ENCODE data around the gene ZFAND2A. TPM values are rescaled to one million over a fixed set of nuclear protein-coding genes. Genes with fewer than 3 reads are reported as not detected.

ZFAND2A gene
- total RNA-seq, 4 donors from 2014 or later = 6.4 to 23.3 (median 14.0) TPM

DNA sequence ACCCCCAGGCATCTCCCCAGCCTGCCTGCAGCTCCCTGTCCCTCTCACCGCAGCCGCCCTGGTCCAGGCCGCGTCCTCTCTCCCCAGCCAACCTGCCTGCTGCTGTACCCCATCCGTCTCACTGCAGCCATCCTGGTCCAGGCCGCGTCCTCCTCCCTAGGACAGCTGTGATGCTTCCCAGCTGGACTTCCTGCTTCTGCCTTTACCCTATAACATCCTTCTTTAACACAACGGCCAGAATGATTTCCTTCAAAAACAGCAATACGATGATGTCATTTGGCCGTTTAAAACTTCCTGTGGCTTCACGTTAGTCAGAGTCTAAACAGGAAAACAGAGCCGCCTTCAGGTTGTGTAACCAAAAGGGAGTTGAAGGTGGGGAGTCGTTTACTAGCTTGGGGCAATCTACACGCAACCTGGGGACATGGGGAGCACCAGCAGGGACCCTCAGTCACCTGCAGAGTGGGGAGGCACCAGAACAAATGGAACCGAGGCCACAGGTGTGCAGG, 32.2 kb upstream of the ZFAND2A start:
- Histone ChIP-seq H3K9me3 (no peaks in the 10 kb centered on the region), H3K4me1 (no peaks in the 10 kb centered on the region), H3K27ac (no peak overlapping the region), H3K36me3 (no peaks in the 10 kb centered on the region), H3K27me3 (peaks cover 0 to 87% (median 0%) of the 10 kb centered on the region in 4 donors), H3K4me3 (no peak overlapping the region)
- TF ChIP-seq, protein P1, sequence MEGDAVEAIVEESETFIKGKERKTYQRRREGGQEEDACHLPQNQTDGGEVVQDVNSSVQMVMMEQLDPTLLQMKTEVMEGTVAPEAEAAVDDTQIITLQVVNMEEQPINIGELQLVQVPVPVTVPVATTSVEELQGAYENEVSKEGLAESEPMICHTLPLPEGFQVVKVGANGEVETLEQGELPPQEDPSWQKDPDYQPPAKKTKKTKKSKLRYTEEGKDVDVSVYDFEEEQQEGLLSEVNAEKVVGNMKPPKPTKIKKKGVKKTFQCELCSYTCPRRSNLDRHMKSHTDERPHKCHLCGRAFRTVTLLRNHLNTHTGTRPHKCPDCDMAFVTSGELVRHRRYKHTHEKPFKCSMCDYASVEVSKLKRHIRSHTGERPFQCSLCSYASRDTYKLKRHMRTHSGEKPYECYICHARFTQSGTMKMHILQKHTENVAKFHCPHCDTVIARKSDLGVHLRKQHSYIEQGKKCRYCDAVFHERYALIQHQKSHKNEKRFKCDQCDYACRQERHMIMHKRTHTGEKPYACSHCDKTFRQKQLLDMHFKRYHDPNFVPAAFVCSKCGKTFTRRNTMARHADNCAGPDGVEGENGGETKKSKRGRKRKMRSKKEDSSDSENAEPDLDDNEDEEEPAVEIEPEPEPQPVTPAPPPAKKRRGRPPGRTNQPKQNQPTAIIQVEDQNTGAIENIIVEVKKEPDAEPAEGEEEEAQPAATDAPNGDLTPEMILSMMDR (IDR thresholded peaks at IDR 0.05) = no peak
- TF ChIP-seq POLR2A (IDR thresholded peaks at IDR 0.05) = no peak
- DNase-seq = no peak
- WGBS, 2 donors = 37 to 45% methylated on average over 12 to 14 of the region's 15 CpGs
- intact Hi-C loops (cut with DNase I) = no loop called here

DNA sequence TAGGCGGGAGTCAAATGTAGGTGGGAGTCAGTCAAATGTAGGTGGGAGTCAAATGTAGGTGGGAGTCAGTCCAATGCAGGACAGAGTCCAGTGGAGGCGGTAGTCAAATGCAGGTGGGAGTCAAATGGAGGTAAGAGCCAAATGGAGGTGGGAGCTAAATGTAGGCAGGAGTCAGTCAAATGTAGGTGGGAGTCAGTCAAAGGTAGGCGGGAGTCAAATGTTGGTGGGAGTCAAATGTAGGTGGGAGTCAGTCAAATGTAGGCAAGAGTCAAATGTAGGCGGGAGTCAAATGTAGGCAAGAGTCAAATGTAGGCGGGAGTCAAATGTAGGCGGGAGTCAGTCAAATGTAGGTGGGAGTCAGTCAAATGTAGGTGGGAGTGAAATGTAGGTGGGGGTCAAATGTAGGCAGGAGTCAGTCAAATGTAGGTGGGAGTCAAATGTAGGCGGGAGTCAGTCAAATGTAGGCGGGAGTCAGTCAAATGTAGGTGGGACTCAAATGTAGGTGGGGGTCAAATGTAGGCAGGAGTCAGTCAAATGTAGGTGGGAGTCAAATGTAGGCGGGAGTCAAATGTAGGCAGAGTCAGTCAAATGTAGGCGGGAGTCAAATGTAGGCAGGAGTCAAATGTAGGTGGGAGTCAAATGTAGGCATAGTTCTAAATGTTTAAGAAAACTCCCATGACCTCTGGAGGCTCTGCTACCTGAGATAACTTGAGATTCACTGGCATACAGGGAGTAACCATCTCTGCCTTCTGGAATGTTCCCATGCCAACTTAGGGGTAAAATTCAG, 30.2 kb upstream of the ZFAND2A start:
- H3K27ac ChIP-seq = no peak overlapping the region
- 78 to 80% methylated on average over 10 of the region's 10 CpGs for WGBS, 2 donors
- peaks cover 0 to 98% (median 0%) of the 10 kb centered on the region in 4 donors for H3K27me3 ChIP-seq
- H3K4me3 ChIP-seq = no peak overlapping the region
- TF ChIP-seq, protein P1 (IDR thresholded peaks at IDR 0.05) = no peak
- no peak for TF ChIP-seq POLR2A (IDR thresholded peaks at IDR 0.05)
- H3K36me3 ChIP-seq = no peaks in the 10 kb centered on the region
- no peak for DNase-seq
- intact Hi-C loops (cut with DNase I) = no loop called here
- no peaks in the 10 kb centered on the region for H3K9me3 ChIP-seq
- no peaks in the 10 kb centered on the region for H3K4me1 ChIP-seq

DNA sequence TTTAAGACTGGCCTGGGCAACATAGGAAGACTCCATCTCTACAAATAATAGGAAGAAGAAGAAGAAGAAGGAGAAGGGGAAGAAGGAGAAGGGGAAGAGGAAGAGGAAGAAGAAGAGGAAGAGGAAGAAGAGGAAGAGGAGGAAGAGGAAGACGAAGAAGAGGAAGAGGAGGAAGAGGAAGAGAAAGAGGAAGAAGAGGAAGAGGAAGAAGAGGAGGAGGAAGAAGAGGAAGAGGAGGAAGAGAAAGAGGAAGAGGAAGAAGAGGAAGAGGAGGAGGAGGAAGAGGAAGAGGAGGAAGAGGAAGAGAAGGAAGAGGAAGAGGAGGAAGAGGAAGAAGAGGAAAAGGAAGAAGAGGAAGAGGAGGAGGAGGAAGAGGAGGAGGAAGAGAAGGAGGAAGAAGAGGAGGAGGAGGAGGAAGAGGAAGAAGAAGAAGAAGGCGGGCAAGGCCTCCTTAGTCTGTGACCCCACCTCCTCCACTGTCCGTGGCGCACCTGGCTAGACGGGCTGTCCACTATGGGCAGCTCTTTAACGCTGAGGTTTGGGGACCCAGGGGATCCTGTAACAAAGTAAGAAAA, 28.8 kb upstream of the ZFAND2A start:
- TF ChIP-seq POLR2A (IDR thresholded peaks at IDR 0.05) = no peak
- TF ChIP-seq, protein P1 (IDR thresholded peaks at IDR 0.05) = no peak
- H3K36me3 ChIP-seq = no peaks in the 10 kb centered on the region
- intact Hi-C loops (cut with DNase I) = no loop called here
- H3K4me3 ChIP-seq = no peak overlapping the region
- no peak for DNase-seq
- H3K27me3 ChIP-seq = peaks cover 0 to 98% (median 0%) of the 10 kb centered on the region in 4 donors
- WGBS, 2 donors = 88 to 92% methylated on average over 5 of the region's 6 CpGs
- no peak overlapping the region for H3K27ac ChIP-seq
- H3K4me1 ChIP-seq = no peaks in the 10 kb centered on the region
- H3K9me3 ChIP-seq = no peaks in the 10 kb centered on the region

DNA sequence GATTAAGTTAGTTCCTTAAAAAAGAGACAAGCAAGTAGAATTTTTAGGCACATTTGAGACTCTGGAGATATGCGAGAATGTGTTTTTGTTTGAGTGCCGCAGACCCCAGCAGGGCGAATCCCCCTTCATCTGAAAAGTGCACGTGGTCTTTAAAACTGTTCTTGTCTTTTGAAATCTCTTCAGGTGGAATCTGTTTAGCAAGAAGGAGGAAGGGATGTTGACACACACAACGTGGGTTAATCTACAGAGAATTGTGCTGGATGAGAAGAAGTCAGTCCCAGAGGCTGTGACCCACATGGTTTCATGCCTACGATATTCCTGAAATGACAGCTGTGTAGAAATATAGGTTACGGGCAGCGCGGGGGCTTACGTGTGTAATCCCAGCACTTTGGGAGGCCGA, 27.1 kb upstream of the ZFAND2A start:
- H3K4me1 ChIP-seq = no peaks in the 10 kb centered on the region
- no peak overlapping the region for H3K27ac ChIP-seq
- TF ChIP-seq, protein P1 (IDR thresholded peaks at IDR 0.05) = no peak
- TF ChIP-seq POLR2A (IDR thresholded peaks at IDR 0.05) = no peak
- no peaks in the 10 kb centered on the region for H3K36me3 ChIP-seq
- intact Hi-C loops (cut with DNase I) = no loop called here
- peaks cover 0 to 90% (median 0%) of the 10 kb centered on the region in 4 donors for H3K27me3 ChIP-seq
- H3K4me3 ChIP-seq = no peak overlapping the region
- DNase-seq = no peak
- H3K9me3 ChIP-seq = no peaks in the 10 kb centered on the region
- WGBS, 2 donors = 69 to 76% methylated on average over 11 of the region's 11 CpGs

DNA sequence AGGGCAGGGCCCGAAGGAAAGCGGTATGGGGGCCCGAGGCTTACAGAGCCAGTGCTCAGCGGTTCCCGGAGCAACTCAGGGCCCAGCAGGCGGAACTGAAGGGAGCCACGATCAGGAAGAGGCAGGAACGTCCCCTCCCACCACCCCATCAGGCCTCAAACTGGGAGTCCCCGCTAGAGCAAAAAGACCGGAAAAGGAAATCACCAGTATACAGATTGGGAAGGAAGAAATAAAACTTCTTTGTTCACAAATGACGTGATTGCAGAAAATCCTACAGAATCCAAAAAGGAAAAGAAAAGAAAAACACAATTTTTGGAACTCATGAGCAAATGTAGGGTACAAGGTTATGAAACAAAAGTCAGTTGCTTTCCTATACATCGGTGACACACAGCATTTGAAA, 21.6 kb upstream of the ZFAND2A start:
- no peak overlapping the region for H3K27ac ChIP-seq
- TF ChIP-seq, protein P1 (IDR thresholded peaks at IDR 0.05) = no peak
- no peak for TF ChIP-seq POLR2A (IDR thresholded peaks at IDR 0.05)
- H3K27me3 ChIP-seq = peaks cover 0 to 61% (median 0%) of the 10 kb centered on the region in 4 donors

More for the DNA sequence above, 21.6 kb upstream of the ZFAND2A start:
- Histone ChIP-seq H3K36me3 (no peaks in the 10 kb centered on the region), H3K9me3 (no peaks in the 10 kb centered on the region), H3K4me3 (no peak overlapping the region), H3K4me1 (peaks cover 0 to 5% (median 0%) of the 10 kb centered on the region in 3 donors)
- DNase-seq = no peak
- intact Hi-C loops (cut with DNase I) = no loop called here
- WGBS, 2 donors = 52 to 70% methylated on average over 9 to 10 of the region's 12 CpGs

Data from esophagus squamous epithelium (tissue), 5 donors.